Spleen (tissue), 11 donors: ENCODE results near the gene ME1. TPM values are rescaled to one million over a fixed set of nuclear protein-coding genes. Genes with fewer than 3 reads are reported as not detected.

Source experiments
- DNase-seq: peaks from one replicate; pipeline ENCODE4 v3.0.0-alpha.2; 2020
- H3K27ac ChIP-seq, 8 donors: fragments of 200-600 bp; sonication (generic) in 7 of 8; 1 replicate in 4 of 8; 2 replicates in 4 of 8; pipeline versions ENCODE4 v1.5.0 to v1.8.0; 2016 to 2021; ENCODE audit warnings: inconsistent platforms in 4 of 8, mild to moderate bottlenecking in 4 of 8, moderate library complexity in 1 of 8
- H3K27me3 ChIP-seq, 7 donors: fragments of 200-600 bp; sonication (generic) in 6 of 7; replicated peaks in 1 of 7; 1 replicate in 4 of 7; 2 replicates in 3 of 7; pipeline versions ENCODE4 v1.5.0 to v1.8.0; 2016 to 2021; ENCODE audit warnings: inconsistent platforms in 3 of 7, mild to moderate bottlenecking in 1 of 7
- H3K36me3 ChIP-seq, 6 donors: fragments of 200-600 bp; sonication (generic) in 5 of 6; 1 replicate in 4 of 6; 2 replicates in 2 of 6; pipeline versions ENCODE4 v1.5.0 to v1.8.0; 2016 to 2021; ENCODE audit warnings: inconsistent platforms in 2 of 6
- H3K4me1 ChIP-seq, 6 donors: fragments of 200-600 bp; sonication (generic) in 5 of 6; 1 replicate in 3 of 6; 2 replicates in 3 of 6; pipeline versions ENCODE4 v1.5.0 to v1.8.0; 2016 to 2021; ENCODE audit warnings: inconsistent platforms in 3 of 6
- H3K4me3 ChIP-seq, 8 donors: fragments of 200-600 bp; sonication (generic) in 7 of 8; 1 replicate in 4 of 8; 2 replicates in 4 of 8; pipeline versions ENCODE4 v1.5.0 to v1.8.0; 2016 to 2021; ENCODE audit warnings: inconsistent platforms in 4 of 8, mild to moderate bottlenecking in 4 of 8, moderate library complexity in 2 of 8
- H3K9me3 ChIP-seq, 8 donors: fragments of 200-600 bp; sonication (generic) in 7 of 8; 1 replicate in 4 of 8; 2 replicates in 4 of 8; pipeline versions ENCODE4 v1.5.0 to v1.8.0; 2016 to 2021; ENCODE audit warnings: inconsistent platforms in 4 of 8
- POLR2A ChIP-seq, 3 donors: fragments of 450-650 bp; IDR thresholded peaks; one replicate each; pipeline ENCODE4 v1.5.1; 2017; ENCODE audit warnings: antibody characterized with exemption in 3 of 3, mild to moderate bottlenecking in 1 of 3
- POLR2AphosphoS5 ChIP-seq, 3 donors: sonication (generic); formaldehyde crosslinking; IDR thresholded peaks; one replicate each; pipeline ENCODE4 v1.5.1; 2017; ENCODE audit warnings: antibody characterized with exemption in 3 of 3
- WGBS, 5 donors: extraction: QIAGEN DNeasy Blood & Tissue Kit in 3 of 5; methylation state at CpG; one replicate each; pipeline versions ENCODE4 v1.1.5 to v1.1.7; 2013 to 2018; 5-methylcytosine and 5-hydroxymethylcytosine counted together
- intact Hi-C: fragments of 100-400 bp; cut with DNase I; formaldehyde crosslinking; loops from one replicate; pipeline ENCODE4 v1.15.0; 2023; ENCODE audit warnings: low total_unique reads
- polyA plus RNA-seq, 3 donors: library from polyadenylated mRNA; stranded (reverse); fragments of 200-250 nt; gene quantifications; one replicate each; pipeline ENCODE4 v1.2.1, GENCODE V29; 2013
- total RNA-seq, 7 donors: library from RNA; depleted of rRNA in 3 of 7; stranded (reverse); fragments of >200 nt in 3 of 7; fragmentation: NEBNext Ultra II Directional in 4 of 7; extraction: Animal tissue kit (Norgen Biotek cat#: 25700) in 4 of 7; gene quantifications; one replicate each; pipeline versions ENCODE4 v1.1.0 to v1.2.1, GENCODE V29; 2016 to 2021
- TF ChIP-seq, protein P1 (sequence below), 11 experiments: fragments of 200-600 bp in 7 of 11; fragments of 450-650 bp in 4 of 11; sonication (generic) in 4 of 11; IDR thresholded peaks in 8 of 11; conservative IDR thresholded peaks in 3 of 11; 1 replicate in 7 of 11; 2 replicates in 4 of 11; pipeline versions ENCODE4 v1.4.0 to v1.8.0; 2016 to 2021; ENCODE audit warnings: antibody characterized with exemption in 11 of 11, inconsistent platforms in 4 of 11, mild to moderate bottlenecking in 1 of 11
- donor health status: healthy with polysubstance abuse.
- donor health status: DM: no; HTN: no; CAD: no; lungs with moderate emphysema.
- donor health status: DM: no; HTN: no; CAD: no.
- donor health status: Bipolar disorder and iron deficiency.
- donor health status: healthy.
- donor health status: DM: no; HTN: no; CAD: no.
- donor health status: DM: yes; HTN: yes; CAD: no.

Gene ME1
- total and polyA plus RNA-seq, 10 donors = 1.8 to 19.4 (median 8.4) TPM

DNA sequence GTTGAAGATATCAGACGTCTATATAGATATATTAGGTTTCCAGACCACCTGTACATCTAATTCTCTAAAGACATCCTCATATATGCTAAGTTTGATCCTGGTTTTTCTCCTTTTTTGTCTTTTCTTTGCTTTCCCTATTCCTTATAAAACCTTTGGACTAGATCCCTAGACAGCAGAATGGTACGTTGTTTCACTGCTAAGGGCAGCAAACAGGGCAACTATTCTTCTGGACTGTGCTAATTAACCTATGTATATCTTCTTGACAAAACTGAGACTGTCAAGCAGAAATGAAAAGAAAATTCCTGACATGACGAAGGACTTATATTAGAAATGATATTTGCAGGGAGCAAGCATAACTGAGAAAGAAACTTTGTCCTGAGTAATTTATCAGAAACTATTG is 19.1 kb downstream of the ME1 start:
- H3K36me3 ChIP-seq = no peaks in the 10 kb centered on the region
- no peak overlapping the region for H3K4me3 ChIP-seq
- no peak for DNase-seq
- no peaks in the 10 kb centered on the region for H3K4me1 ChIP-seq
- WGBS, 5 donors = 74 to 85% (median 82%) methylated on average over 3 of the region's 3 CpGs
- no peaks in the 10 kb centered on the region for H3K9me3 ChIP-seq
- no peak for TF ChIP-seq POLR2A (IDR thresholded peaks at IDR 0.05)
- TF ChIP-seq, protein P1, sequence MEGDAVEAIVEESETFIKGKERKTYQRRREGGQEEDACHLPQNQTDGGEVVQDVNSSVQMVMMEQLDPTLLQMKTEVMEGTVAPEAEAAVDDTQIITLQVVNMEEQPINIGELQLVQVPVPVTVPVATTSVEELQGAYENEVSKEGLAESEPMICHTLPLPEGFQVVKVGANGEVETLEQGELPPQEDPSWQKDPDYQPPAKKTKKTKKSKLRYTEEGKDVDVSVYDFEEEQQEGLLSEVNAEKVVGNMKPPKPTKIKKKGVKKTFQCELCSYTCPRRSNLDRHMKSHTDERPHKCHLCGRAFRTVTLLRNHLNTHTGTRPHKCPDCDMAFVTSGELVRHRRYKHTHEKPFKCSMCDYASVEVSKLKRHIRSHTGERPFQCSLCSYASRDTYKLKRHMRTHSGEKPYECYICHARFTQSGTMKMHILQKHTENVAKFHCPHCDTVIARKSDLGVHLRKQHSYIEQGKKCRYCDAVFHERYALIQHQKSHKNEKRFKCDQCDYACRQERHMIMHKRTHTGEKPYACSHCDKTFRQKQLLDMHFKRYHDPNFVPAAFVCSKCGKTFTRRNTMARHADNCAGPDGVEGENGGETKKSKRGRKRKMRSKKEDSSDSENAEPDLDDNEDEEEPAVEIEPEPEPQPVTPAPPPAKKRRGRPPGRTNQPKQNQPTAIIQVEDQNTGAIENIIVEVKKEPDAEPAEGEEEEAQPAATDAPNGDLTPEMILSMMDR (IDR thresholded peaks at IDR 0.05 in 8 of 11, conservative IDR thresholded peaks at IDR 0.05 in 3 of 11) = no peak
- no peaks in the 10 kb centered on the region for H3K27me3 ChIP-seq
- intact Hi-C loops = loop anchor here (10.0 kb wide), 1 partner anchor 103 kb away; the partner anchor contains the start of gene PRSS35
- H3K27ac ChIP-seq = no peak overlapping the region

DNA sequence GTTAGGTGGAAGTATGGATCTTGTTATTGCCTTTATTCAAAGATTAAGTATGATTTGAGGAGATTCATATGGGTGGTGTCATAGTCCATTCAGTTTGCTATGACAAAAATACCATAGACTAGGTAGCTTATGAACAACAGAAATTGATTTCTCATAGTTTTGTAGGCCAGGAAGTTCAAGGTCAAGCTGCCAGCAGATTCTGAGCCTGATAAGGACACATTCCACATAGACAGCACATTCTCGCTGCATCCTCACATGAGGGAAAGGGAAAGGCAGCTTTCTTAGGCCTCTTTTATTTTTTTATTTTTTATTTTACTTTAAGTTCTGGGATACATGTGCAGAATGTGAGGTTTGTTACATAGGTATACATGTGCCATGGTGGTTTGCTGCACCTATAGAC is 27.7 kb downstream of the ME1 start:
- H3K27ac ChIP-seq = no peak overlapping the region
- H3K27me3 ChIP-seq = no peaks in the 10 kb centered on the region
- H3K36me3 ChIP-seq = no peaks in the 10 kb centered on the region
- DNase-seq = no peak
- H3K9me3 ChIP-seq = peaks cover 0 to 2% (median 0%) of the 10 kb centered on the region in 8 donors
- intact Hi-C loops = no loop called here
- no peak for TF ChIP-seq POLR2AphosphoS5 (IDR thresholded peaks at IDR 0.05)
- TF ChIP-seq POLR2A (IDR thresholded peaks at IDR 0.05) = no peak
- TF ChIP-seq, protein P1 (IDR thresholded peaks at IDR 0.05 in 8 of 11, conservative IDR thresholded peaks at IDR 0.05 in 3 of 11) = no peak
- H3K4me3 ChIP-seq = no peak overlapping the region
- WGBS, 5 donors = 60 to 95% (median 85%) methylated on average over 1 of the region's 1 CpG
- H3K4me1 ChIP-seq = no peaks in the 10 kb centered on the region

DNA sequence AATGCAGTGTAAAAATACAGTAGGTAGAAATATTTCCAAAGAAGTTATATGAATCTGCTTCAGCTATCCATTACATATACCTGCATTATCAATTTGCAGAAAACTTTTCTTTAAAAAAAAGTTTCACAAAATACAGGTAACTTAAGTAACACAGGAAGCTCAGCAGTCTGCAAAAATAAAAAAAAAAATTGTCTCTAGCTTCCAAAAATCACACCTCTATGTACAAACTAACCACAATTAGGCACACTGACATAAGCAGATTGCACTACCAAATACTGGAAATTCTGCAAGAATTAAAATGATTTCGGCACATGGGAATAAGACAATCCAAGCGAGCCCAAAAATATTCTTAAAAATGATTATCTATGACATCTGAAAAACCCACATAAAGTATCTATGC is 41.2 kb downstream of the ME1 start:
- no peaks in the 10 kb centered on the region for H3K27me3 ChIP-seq
- no peak for DNase-seq
- H3K36me3 ChIP-seq = no peaks in the 10 kb centered on the region
- intact Hi-C loops = no loop called here
- no peaks in the 10 kb centered on the region for H3K9me3 ChIP-seq
- no peak overlapping the region for H3K27ac ChIP-seq
- no peaks in the 10 kb centered on the region for H3K4me1 ChIP-seq
- no peak overlapping the region for H3K4me3 ChIP-seq
- 88 to 96% (median 92%) methylated on average over 2 of the region's 2 CpGs for WGBS, 5 donors
- TF ChIP-seq POLR2A (IDR thresholded peaks at IDR 0.05) = no peak
- no peak for TF ChIP-seq POLR2AphosphoS5 (IDR thresholded peaks at IDR 0.05)
- TF ChIP-seq, protein P1 (IDR thresholded peaks at IDR 0.05 in 8 of 11, conservative IDR thresholded peaks at IDR 0.05 in 3 of 11) = no peak

DNA sequence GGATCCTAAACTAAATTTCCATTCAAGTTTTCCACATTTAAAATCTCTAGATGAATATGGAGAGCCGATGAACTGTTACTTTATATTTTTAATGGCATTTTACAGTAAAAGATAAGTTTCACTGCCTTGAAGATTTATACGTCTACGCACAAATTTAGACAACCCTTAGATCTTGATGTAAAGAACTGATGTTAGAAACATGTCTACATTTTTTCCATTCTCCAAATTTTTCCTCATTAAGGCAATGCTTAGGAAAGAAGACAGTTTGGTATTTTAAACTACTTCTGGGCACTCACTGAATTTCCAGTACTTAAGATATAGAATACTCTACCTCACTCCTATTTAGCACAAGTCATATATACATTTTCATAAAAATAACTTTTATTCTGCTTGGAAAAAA is 45.4 kb downstream of the ME1 start:
- Histone ChIP-seq H3K36me3 (no peaks in the 10 kb centered on the region), H3K4me1 (no peaks in the 10 kb centered on the region), H3K4me3 (no peak overlapping the region), H3K27ac (no peak overlapping the region), H3K9me3 (no peaks in the 10 kb centered on the region), H3K27me3 (no peaks in the 10 kb centered on the region)
- TF ChIP-seq, protein P1 (IDR thresholded peaks at IDR 0.05 in 8 of 11, conservative IDR thresholded peaks at IDR 0.05 in 3 of 11) = no peak
- TF ChIP-seq POLR2AphosphoS5 (IDR thresholded peaks at IDR 0.05) (no peak), POLR2A (IDR thresholded peaks at IDR 0.05) (no peak)
- no peak for DNase-seq
- intact Hi-C loops = no loop called here
- 73 to 93% (median 89%) methylated on average over 3 of the region's 3 CpGs for WGBS, 5 donors
